Mesendoderm (in vitro differentiated cells): ENCODE measurements around the gene SPATA31A7. TPM values are rescaled to one million over a fixed set of nuclear protein-coding genes. Genes with fewer than 3 reads are reported as not detected.
"Not testable (repeated sequence)": the region's sequence is repeated elsewhere in the genome, so short reads cannot be mapped to it uniquely, and the experiment has no call there.

ENCODE experiments used
- DNase-seq: peaks from one replicate; pipeline ENCODE4 v3.0.0; 2013
- H2AK5ac ChIP-seq: 2 replicates; pipeline ENCODE4 v1.6.1; 2013; ENCODE audit warnings: low read length, inconsistent platforms
- H2BK120ac ChIP-seq: 2 replicates; pipeline ENCODE4 v1.6.1; 2013; ENCODE audit warnings: low read depth, mild to moderate bottlenecking, low read length, moderate library complexity, mixed read lengths
- H2BK15ac ChIP-seq: replicated peaks from 2 replicates; pipeline ENCODE4 v1.6.1; 2013; ENCODE audit warnings: low read depth, mild to moderate bottlenecking, moderate library complexity
- H2BK5ac ChIP-seq: 2 replicates; pipeline ENCODE4 v1.6.1; 2013; ENCODE audit warnings: low read length, inconsistent platforms
- H3K18ac ChIP-seq: 2 replicates; pipeline ENCODE4 v1.6.1; 2013; ENCODE audit warnings: mild to moderate bottlenecking, low read length, mixed read lengths
- H3K23ac ChIP-seq: one replicate; pipeline ENCODE4 v1.6.1; 2013; ENCODE audit warnings: low read length
- H3K27ac ChIP-seq: 2 replicates; pipeline ENCODE4 v1.5.1; 2013; ENCODE audit warnings: low read depth, mild to moderate bottlenecking, inconsistent platforms, low read length, moderate library complexity
- H3K27me3 ChIP-seq: 2 replicates; pipeline ENCODE4 v1.6.1; 2013; ENCODE audit warnings: low read length, control low read depth, mild to moderate bottlenecking, inconsistent platforms; ENCODE audit not compliant: insufficient read depth, poor library complexity
- H3K36me3 ChIP-seq: 2 replicates; pipeline ENCODE4 v1.6.1; 2013; ENCODE audit warnings: low read length, inconsistent platforms; ENCODE audit not compliant: control insufficient read depth, insufficient read depth
- H3K4ac ChIP-seq: one replicate; pipeline ENCODE4 v1.6.1; 2013; ENCODE audit warnings: low read depth, mild to moderate bottlenecking, low read length, moderate library complexity
- H3K4me1 ChIP-seq: 2 replicates; pipeline ENCODE4 v1.6.1; 2013; ENCODE audit warnings: low read depth, low read length, inconsistent platforms; ENCODE audit not compliant: control insufficient read depth
- H3K4me2 ChIP-seq: 2 replicates; pipeline ENCODE4 v1.6.1; 2013; ENCODE audit warnings: low read length
- H3K4me3 ChIP-seq: 2 replicates; pipeline ENCODE4 v1.5.1; 2013; ENCODE audit warnings: mild to moderate bottlenecking, low read length
- H3K56ac ChIP-seq: one replicate; pipeline ENCODE4 v1.6.1; 2013; ENCODE audit warnings: low read length
- H3K79me1 ChIP-seq: 2 replicates; pipeline ENCODE4 v1.6.1; 2013; ENCODE audit warnings: low read length, inconsistent platforms
- H3K79me2 ChIP-seq: 2 replicates; pipeline ENCODE4 v1.6.1; 2013; ENCODE audit warnings: mild to moderate bottlenecking, low read length; ENCODE audit not compliant: control insufficient read depth, insufficient read depth
- H3K9ac ChIP-seq: 2 replicates; pipeline ENCODE4 v1.6.1; 2013; ENCODE audit warnings: low read length, inconsistent platforms
- H4K5ac ChIP-seq: one replicate; pipeline ENCODE4 v1.6.1; 2013; ENCODE audit warnings: low read length
- H4K8ac ChIP-seq: one replicate; pipeline ENCODE4 v1.6.1; 2013; ENCODE audit warnings: low read depth, mild to moderate bottlenecking, control low read depth, low read length, moderate library complexity
- WGBS: extraction: QIAGEN DNeasy Blood & Tissue Kit; methylation state at CpG from one replicate; pipeline ENCODE4 v1.1.7; 2013; ENCODE audit warnings: low lambda C conversion rate, missing lambda C conversion rate; ENCODE audit not compliant: insufficient coverage; ENCODE audit errors: extremely low coverage; 5-methylcytosine and 5-hydroxymethylcytosine counted together
- polyA plus RNA-seq, 2 experiments: library from polyadenylated mRNA; stranded (reverse); fragments of 200-250 nt; gene quantifications; one replicate each; pipeline ENCODE4 v1.2.3, GENCODE V29; 2013
- small RNA-seq: library from polyadenylated mRNA; stranded (forward); fragments of <200 nt; extraction: miRNeasy Mini kit (QIAGEN cat#:217004); gene quantifications from one replicate; pipeline ENCODE3, GENCODE V24; 2013; ENCODE audit not compliant: insufficient read depth

Gene SPATA31A7
- 0.06 TPM for polyA plus RNA-seq (2013, experiment 1 of 2)
- polyA plus RNA-seq (2013, experiment 2 of 2) = 0.11 TPM

DNA sequence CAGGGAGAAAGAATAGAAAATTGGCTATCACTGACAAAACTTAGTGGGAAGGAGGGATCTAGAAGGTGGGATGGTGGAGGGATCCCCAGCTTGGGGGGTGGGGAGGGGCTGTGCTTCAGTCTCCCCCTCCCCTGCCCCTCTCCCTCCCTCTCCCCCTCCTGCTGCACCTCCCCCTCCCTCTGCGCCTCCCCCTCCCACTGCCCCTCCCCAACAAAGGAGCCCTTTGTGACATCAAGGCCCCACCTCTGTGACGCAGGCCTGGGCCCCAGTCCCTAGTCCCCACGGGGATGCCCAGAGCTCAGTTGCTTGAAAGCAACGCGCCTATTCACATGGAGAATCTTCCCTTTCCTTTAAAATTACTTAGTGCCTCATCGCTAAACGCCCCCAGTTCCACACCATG is at the start of gene SPATA31A7:
Gene SPATA31A7, plus strand, starts transcription at position 301 of the 400 bp plus-strand sequence. Its CDS starts 29 bp downstream, at position 330.
- not testable (repeated sequence) for H4K8ac ChIP-seq, H3K36me3 ChIP-seq, H2BK15ac ChIP-seq, H4K5ac ChIP-seq, H3K4me1 ChIP-seq, DNase-seq, H3K79me1 ChIP-seq, H3K18ac ChIP-seq, H3K27ac ChIP-seq, H3K4me2 ChIP-seq, H2BK5ac ChIP-seq, H3K27me3 ChIP-seq, H3K4ac ChIP-seq, H2AK5ac ChIP-seq, H3K23ac ChIP-seq, H3K4me3 ChIP-seq, H3K79me2 ChIP-seq, H3K56ac ChIP-seq, H2BK120ac ChIP-seq, H3K9ac ChIP-seq
- WGBS = no CpG with 5 or more reads among the region's 7 CpGs

DNA sequence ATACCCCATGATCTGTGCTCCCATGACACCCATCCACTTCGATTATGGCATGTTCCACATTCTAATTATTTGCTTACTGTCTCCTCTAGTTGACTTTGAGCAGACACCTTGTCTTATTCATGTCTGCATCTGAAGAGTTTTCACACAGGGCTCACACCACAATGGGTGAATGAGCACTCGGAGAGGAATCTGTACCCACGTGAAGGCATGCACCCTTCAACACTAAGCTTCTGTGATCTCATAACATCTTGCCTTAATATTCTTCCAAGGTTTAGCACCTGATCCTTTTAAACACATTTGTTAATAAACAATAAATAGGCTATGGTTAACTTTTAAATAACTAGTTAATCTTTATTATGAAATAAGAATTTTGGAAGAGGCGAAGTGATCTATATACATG is 36.6 kb downstream of the SPATA31A7 start:
- H2BK5ac ChIP-seq, H3K56ac ChIP-seq, H2BK120ac ChIP-seq, H3K4me1 ChIP-seq, H4K5ac ChIP-seq, H3K4me3 ChIP-seq, H2AK5ac ChIP-seq, H3K4ac ChIP-seq, H3K79me2 ChIP-seq, H3K27me3 ChIP-seq, H3K23ac ChIP-seq, H3K4me2 ChIP-seq, DNase-seq, H3K9ac ChIP-seq, H2BK15ac ChIP-seq, H3K36me3 ChIP-seq, H4K8ac ChIP-seq, H3K79me1 ChIP-seq, H3K27ac ChIP-seq, H3K18ac ChIP-seq: not testable (repeated sequence)
- WGBS = 75% methylated on average over 1 of the region's 4 CpGs

Small RNAs within 50 kb of the gene (small RNA-seq; reads per million reads assigned to genes)
- not detected for gene BX005040.2
